Measurements from ENCODE around the gene INTS15. TPM values are rescaled to one million over a fixed set of nuclear protein-coding genes. Genes with fewer than 3 reads are reported as not detected.

INTS15 gene
- total RNA-seq, 1 donor from 2014 or later, result 26.7 TPM

DNA sequence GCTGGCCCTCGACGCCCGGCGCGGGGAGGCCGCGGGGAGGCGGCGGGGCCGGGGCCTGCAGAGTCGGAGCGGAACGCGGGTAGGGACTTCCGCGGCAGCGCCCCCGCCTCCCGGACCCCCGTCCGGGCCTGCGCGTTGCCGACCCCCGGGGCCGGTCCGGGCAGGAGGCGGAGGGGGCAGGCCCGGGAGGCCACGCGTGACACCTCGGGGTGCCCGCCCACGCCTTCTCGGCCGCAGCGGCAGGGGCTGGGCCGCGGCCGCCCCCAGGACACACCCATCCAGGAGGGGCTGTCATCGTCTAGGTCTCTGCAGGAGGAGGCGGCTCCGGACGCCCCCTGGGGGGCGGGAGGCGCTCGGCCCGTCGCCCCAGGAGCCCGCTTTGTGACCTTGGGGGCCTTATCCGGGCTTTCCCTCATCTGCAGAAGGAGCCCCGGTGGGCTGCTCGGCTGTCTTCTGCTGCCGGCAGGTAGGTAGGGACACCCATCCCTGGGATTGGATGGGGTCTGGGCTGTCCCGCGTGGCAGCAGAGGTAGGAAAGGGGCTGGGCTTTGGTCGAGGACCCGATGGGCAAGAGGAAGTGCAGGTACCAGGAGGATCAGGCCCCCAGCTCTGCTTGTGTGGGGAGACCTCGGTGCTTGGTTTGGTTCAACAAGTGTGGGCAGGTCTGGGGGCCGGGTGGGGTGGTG lies 47.9 kb downstream of the INTS15 start:
- intact Hi-C loops (cut with DNase I), result no loop called here
- no peak for DNase-seq (ENCODE audit: low spot score)

DNA sequence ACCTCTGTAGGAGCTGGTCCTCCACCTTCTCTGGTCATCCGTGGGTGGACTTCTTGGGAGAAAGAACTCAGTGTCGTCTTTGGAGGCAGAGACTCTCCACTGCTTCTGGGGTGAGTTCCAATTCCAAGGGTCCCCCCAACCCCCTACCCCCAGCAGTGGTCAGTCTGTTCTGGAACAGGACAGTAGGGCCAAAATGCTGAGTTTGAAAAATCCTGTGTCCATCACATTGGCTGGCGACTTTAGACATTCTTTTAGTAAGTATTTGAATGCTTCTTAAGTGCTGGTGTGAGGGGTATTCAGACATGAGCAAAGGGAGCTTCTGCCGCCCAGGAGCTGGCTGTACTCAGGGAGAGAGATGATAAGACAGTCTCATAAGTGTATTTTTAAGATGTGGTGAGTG lies 49.2 kb downstream of the INTS15 start:
- intact Hi-C loops (cut with DNase I), result no loop called here
- no peak for ATAC-seq

More for the DNA sequence above, 47.9 kb downstream of the INTS15 start:
- peak; percentile 21 for ATAC-seq

GRCh38 chr7:6639627-6640026 lies 49.8 kb downstream of the INTS15 start:
- intact Hi-C loops (cut with DNase I), result no loop called here
- ATAC-seq, result no peak
- DNase-seq (ENCODE audit: low spot score), result no peak

More for the DNA sequence above, 49.2 kb downstream of the INTS15 start:
- DNase-seq (ENCODE audit: low spot score), result no peak

DNA sequence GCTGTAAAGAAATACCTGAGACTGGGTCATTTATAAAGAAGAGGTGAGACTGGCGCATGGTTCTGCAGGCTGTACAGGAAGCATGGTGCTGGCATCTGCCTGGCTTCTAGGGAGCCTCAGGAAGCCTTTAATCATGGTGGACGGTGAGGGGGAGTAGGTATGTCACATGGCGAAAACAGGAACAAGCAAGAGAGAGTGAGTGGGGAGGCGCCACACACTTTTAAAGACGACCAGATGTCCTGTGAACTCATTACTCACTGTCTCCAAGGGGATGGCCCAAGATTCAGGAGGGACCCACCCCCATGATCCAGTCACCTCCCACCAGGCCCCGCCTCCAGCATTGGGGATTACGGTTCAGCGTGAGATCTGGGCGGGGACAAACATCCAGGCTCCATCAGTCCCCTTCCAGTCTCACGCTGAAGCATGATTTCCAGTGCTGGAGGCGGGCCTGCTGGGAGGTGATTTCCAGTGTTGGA lies 50.5 kb downstream of the INTS15 start:
- intact Hi-C loops (cut with DNase I), result no loop called here
- DNase-seq (ENCODE audit: low spot score) (no peak), ATAC-seq (peak; percentile 39)

- DNase-seq (ENCODE audit: low spot score) (no peak), ATAC-seq (no peak)
- intact Hi-C loops (cut with DNase I), result no loop called here
Observed at GRCh38 chr7:6641305-6642035, 51.6 kb downstream of the INTS15 start.

GRCh38 chr7:6642239-6642839 lies 52.5 kb downstream of the INTS15 start:
- DNase-seq (ENCODE audit: low spot score), result no peak
- no peak for ATAC-seq
- intact Hi-C loops (cut with DNase I), result no loop called here

DNA sequence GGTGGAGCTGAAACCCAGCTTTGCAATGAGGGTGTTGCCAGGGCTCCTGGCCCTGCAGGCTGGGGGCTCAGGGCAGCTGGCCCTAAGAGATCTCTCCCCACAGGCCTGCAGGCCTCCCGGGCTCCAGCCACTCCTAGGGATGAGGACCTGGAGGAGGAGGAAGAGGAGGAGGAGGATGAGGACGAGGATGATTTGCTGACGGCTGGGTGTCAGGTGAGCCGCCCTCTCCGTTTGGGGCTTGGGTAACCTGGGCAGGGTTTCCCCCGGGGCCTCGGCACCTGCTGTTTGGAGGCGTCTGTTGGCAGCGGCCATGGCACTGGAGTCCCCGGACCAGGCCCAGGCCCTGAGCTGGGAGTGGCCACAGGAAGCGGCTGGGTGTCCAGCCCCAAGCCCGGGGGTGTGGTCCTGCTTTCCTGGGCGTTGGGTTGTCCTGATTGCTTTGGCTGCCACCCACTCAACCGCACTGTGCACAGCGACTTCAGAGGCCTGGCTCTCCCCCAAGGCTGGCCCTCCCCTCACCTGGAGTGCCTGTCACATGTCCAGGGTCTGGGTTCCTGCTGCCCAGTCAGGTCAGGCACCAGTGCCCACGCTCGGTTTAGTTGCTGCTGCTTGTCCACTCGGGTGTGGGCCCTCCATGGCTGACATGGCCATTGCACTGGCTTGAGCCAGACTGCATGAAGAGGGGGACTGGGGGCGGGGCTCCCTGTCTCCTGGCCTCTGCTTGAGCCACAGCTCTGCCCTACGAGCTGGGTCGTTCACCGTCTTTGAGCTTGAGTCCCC lies 53.2 kb downstream of the INTS15 start:
- DNase-seq (ENCODE audit: low spot score) (no peak), ATAC-seq (no peak)
- intact Hi-C loops (cut with DNase I), result no loop called here

DNA sequence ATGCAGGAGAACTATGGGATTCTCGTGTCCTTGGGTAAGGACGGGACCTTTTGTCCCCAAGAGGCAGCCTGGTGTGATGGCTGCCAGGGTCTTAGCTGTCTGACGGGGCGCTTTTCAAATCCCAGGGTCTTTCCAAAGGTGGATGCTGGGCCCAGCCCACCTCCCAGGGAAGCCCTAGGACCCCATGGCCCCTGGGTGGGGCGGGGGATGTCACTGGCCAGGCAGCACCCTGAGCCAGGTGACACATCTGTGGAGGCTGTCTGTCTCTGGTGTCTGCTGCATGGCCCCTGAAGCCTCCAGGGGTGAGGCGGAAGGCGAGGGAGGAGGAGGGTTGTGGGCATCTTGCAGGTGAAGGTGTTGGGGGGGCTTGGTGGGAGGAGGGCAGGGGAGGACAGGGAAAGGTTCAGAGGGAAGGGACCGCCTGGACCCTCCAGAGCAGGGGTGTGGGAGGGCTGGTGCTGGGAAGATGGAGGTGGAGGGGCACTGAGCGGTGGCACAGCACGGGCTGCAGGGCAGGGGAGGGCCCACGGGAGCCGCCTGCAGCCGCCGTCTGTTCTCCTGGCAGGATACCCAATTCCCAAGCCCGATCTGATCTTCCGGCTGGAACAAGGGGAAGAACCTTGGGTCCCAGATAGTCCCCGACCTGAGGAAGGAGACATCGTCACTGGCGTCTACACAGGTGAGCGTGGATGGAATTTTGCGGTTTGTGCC lies 54.2 kb downstream of the INTS15 start:
- ATAC-seq (no peak), DNase-seq (ENCODE audit: low spot score) (no peak)
- intact Hi-C loops (cut with DNase I), result no loop called here

DNA sequence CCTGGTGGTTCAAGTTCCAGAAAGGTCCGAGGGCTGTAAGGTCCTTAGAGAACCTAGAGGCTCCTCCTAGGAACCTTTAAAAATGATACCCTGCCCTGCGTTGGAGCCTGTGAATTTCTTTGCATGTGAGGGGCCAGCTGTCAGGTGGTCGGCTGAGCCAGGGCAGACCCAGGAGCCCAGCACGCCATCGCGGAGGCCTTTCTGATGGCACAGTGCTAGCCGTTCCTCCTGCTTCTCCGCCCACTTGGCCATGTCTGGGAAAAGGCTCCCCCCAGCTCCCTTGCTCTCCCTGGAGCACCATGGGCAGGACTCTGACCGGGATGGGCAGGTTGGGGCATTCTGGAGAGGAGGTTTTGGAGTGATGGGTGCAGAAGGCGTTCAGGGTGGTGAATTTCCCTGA lies 54.9 kb downstream of the INTS15 start:
- ATAC-seq (no peak), DNase-seq (ENCODE audit: low spot score) (no peak)
- intact Hi-C loops (cut with DNase I), result no loop called here

DNA sequence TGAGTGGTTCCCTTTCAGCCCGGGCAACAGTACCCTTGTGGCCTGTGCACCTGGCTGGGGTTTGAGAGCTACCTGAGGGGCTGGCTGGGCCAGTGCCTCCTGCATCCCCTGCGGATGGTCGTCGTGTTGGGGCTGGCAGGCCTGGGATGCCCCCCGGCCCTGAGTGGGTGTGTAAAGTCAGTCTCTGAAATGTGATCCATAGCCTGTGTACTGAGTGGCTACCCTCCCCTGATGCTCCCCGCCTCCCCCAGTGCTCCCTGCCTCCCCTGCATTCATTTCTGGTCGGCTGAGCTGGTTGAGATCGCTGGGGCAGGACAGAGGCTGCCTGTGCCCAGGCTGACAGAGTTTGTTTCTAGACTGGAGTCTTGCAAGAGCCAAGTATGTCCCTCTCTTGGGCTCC lies 56.6 kb downstream of the INTS15 start:
- no peak for ATAC-seq
- intact Hi-C loops (cut with DNase I), result no loop called here

DNA sequence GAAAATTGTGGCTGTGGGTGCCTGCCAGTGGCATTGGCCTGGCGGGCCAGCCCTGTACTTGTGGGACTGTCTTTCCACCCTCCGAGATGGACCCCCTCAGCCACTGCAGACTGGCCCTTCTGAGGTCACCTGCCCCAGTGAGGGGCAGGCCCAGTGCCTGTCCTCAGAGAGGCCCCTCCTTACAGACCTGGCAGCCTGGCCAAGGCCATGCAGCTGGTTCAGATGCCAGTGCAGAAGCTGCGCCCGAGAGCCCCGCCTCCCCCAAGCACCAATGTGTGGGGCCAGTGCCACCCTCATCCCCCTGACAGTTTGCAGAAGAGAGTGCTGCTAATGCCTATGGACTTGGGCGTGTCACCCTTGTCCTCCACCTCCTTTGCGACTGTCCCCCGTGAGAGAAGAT lies 57.3 kb downstream of the INTS15 start:
- ATAC-seq (no peak), DNase-seq (ENCODE audit: low spot score) (no peak)
- intact Hi-C loops (cut with DNase I), result no loop called here

More for the DNA sequence above, 56.6 kb downstream of the INTS15 start:
- DNase-seq (ENCODE audit: low spot score), result no peak

- no peak for DNase-seq (ENCODE audit: low spot score)
- intact Hi-C loops (cut with DNase I), result no loop called here
- ATAC-seq, result no peak
Observed at GRCh38 chr7:6647541-6647940, 57.7 kb downstream of the INTS15 start.

DNA sequence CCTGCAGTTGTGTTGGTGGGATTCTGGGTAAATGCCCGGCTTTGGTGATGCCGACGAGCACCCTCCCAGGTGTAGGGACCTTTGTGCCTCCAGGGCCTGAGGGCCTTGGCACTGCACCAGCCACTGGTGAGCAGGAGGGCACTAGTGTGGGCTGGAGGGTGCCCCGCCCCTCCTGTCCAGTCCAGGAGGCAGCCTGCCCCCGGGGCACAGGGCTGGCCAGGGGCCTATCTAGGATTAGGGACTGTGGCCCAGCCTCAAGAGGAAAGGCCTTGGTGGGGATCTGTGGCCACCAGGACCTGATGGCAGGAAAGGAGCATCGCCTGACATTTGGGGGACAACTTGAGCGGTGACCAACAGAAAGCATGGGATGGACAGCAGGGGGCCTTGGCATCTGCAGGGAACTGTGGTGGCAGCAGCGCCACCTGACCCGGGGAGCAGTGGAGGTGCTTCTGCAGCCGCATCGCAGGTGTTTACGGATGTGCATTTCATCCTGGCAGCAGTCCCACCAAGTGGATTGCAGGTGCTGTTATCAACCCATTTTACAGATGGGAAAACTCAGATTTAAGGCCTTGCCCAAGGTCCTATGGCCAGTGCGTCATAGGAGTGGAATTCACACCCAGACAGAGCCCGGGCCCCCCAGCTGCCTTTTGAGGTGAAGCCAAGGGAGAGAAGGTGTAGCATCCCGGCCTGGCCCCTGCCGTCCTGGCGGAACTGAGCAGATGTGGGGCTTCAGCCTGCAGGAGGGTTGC lies 58.4 kb downstream of the INTS15 start:
- intact Hi-C loops (cut with DNase I), result no loop called here
- ATAC-seq (no peak), DNase-seq (ENCODE audit: low spot score) (no peak)

GRCh38 chr7:6648815-6649104 lies 58.9 kb downstream of the INTS15 start:
- intact Hi-C loops (cut with DNase I), result no loop called here
- no peak for DNase-seq (ENCODE audit: low spot score)

DNA sequence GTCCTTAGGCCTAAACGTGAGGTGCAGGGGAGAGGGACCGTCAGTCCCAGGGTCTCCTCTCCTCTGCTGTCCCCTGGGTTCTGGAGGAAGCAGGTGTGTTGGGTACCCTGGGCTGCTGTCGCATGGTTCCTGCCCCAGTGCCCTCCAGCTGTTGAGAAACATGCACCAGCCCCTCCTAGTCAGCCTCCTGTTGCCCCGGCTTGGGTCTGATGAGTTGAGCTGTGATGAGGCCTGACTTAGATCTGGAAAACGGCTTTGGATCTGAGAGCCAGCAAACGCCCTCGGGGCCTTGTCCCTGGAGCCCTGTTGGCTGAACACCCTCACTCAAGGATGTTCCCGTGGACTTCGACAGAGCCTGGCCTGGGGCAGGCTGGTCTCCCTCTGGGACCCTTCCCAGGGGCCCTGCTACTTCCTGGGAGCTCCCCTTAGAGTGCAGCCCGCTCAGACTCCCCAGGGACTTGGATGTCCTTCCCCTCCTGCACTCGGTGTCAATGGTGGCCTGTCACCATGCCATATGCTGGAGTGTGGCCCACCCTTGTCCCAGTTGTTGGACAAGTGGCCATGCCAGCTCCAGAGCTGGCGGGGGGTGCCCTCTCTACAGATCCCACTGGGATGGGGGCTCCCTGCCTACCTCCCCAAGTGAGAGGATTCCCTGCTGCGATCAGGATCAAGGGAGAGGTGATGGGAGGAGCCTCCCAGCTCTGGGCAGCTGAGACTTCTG lies 59.6 kb downstream of the INTS15 start:
- intact Hi-C loops (cut with DNase I), result no loop called here
- ATAC-seq (no peak), DNase-seq (ENCODE audit: low spot score) (no peak)

More at GRCh38 chr7:6648815-6649104, 58.9 kb downstream of the INTS15 start:
- no peak for ATAC-seq

DNA sequence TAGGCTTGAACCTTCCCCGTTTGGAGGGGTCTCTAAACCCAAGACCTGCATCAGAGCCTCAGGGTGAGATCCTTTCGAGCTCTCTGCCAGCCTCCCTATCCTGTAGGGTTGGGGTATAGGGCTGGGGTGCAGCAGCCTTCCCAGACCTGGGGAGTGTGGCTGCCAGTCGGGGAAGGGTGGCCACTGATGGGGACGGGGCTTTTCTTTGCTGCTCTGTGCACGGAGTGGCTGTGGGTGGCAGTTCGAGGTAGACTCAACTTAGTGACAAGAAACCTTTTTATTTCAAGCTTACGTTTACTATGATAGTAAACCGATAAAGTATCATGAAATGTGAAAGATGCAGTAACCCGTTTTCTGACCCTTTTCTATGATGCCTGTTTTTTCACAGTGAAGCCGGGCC lies 60.3 kb downstream of the INTS15 start:
- intact Hi-C loops (cut with DNase I), result no loop called here
- DNase-seq (ENCODE audit: low spot score) (peak; percentile 38), ATAC-seq (no peak)

DNA sequence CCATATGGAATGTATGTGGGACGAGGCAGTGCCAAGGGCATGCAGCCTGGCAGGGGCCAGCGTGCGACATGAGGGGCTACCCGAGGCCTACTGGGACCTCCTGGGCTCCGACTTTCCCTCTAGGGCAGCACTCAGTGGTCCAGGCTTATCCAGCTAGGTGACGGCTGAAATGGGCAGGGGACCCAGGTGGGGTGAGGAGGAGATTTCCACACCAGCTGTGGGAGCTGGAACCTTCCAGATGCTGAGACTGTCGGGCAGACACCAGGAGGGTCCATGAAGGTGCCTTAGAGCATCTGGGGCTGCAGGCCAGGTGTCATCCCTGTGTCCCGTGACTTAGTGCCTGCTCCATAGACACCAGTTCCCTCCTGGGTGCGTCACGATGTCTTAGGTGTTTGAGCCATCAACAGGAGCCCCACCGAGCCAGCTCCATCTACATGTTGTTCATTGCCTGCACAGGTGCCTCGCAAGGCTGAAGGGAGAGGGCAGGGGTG lies 60.7 kb downstream of the INTS15 start:
- ATAC-seq, result no peak
- DNase-seq (ENCODE audit: low spot score), result peak; percentile 43
- intact Hi-C loops (cut with DNase I), result no loop called here

Data from sciatic nerve (tissue), 2 donors.